Measurements from ENCODE around the gene CORO7.

CORO7 gene

GRCh38 chr16:4426021-4426684, 9.8 kb upstream of the CORO7 start:
- no peak for TF ChIP-seq CTCF (IDR thresholded peaks at IDR 0.05; ENCODE audit: extremely low read depth, missing control alignments)
- no peak for DNase-seq (ENCODE audit: low spot score)

GRCh38 chr16:4425378-4426020, 9.1 kb upstream of the CORO7 start, which contains the start of gene DNAJA3:
Gene DNAJA3, plus strand, starts transcription at chr16:4425868. Its CDS starts 14 bp downstream, at chr16:4425882.
- DNase-seq (ENCODE audit: low spot score), result peak; percentile 95
- no peak for TF ChIP-seq CTCF (IDR thresholded peaks at IDR 0.05; ENCODE audit: extremely low read depth, missing control alignments)

GRCh38 chr16:4420505-4421105, 4.2 kb upstream of the CORO7 start:
- DNase-seq (ENCODE audit: low spot score), result no peak
- no peak for TF ChIP-seq CTCF (IDR thresholded peaks at IDR 0.05; ENCODE audit: extremely low read depth, missing control alignments)

- TF ChIP-seq CTCF (IDR thresholded peaks at IDR 0.05; ENCODE audit: extremely low read depth, missing control alignments), result no peak
- no peak for DNase-seq (ENCODE audit: low spot score)
These were observed 3.1 kb upstream of the CORO7 start for GRCh38 chr16:4419402-4419959.

- no peak for DNase-seq (ENCODE audit: low spot score)
- TF ChIP-seq CTCF (IDR thresholded peaks at IDR 0.05; ENCODE audit: extremely low read depth, missing control alignments), result no peak
These were observed 727 bp downstream of the CORO7 start for GRCh38 chr16:4415538-4416199.

GRCh38 chr16:4414187-4414917, 2.0 kb downstream of the CORO7 start:
- peak; percentile 93 for DNase-seq (ENCODE audit: low spot score)
- TF ChIP-seq CTCF (IDR thresholded peaks at IDR 0.05; ENCODE audit: extremely low read depth, missing control alignments), result no peak

Data from GM20000 (cell line).